ENCODE measurements around the gene NBPF4. TPM values are rescaled to one million over a fixed set of nuclear protein-coding genes. Genes with fewer than 3 reads are reported as not detected.
"Not testable (repeated sequence)": the region's sequence is repeated elsewhere in the genome, so short reads cannot be mapped to it uniquely, and the experiment has no call there.

Gene NBPF4
- total and polyA plus RNA-seq, 4 donors, result 0.10 to 0.25 (median 0.15) TPM; not detected in 1

DNA sequence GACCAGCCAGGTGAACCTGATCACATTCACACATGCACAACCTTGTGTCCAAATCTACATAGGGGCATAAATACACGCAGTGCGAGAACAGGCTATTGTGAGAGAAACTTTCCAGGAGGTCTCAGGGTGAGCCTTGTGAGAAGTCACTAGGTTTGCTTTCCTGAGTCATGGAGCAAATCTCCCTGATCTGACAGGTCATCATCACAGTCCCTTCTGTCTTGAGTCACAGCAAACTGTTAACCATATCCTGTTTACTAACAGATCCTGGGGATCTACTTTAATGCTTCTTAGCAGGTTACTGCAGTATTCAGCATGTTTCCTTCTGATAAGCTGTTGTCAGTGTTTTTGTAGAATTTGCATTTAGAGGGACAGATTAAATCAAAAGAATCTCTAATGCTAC lies 8.6 kb downstream of the NBPF4 start:
- no CpG with 5 or more reads among the region's 2 CpGs for WGBS (ENCODE audit: insufficient coverage)
- not testable (repeated sequence) for H3K27ac ChIP-seq (ENCODE audit: low read depth, low read length); H3K9me3 ChIP-seq (ENCODE audit: control insufficient read depth, insufficient read depth, low read length); H3K4me3 ChIP-seq (ENCODE audit: low read depth, low read length); DNase-seq (ENCODE audit: low read depth in 4 of 6, low spot score in 6 of 6); H3K27me3 ChIP-seq (ENCODE audit: control insufficient read depth, insufficient read depth, low read length); H3K4me1 ChIP-seq (ENCODE audit: control insufficient read depth, insufficient read depth, low read length); H3K36me3 ChIP-seq (ENCODE audit: control insufficient read depth, insufficient read depth, low read length)

DNA sequence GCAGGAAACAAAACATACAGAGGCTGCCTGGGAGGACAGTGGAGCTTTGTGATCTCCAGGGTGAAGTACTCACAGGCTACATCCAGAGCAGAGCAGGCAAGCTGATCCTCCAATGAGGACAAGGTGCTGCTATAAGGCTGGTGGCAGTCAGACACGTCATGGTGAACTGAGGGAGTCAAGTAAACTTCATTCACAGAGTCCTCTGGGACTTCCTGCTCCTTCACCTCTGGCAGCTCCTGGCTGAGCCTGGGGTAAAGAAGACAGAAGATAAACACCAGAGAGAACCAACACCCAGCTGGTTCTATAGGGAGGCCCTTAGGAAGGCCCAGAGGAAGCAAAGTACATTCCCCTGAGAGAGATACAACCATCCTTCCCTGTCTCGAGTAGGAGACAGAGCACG lies 11.7 kb downstream of the NBPF4 start:
- H3K4me3 ChIP-seq (ENCODE audit: low read depth, low read length); H3K9me3 ChIP-seq (ENCODE audit: control insufficient read depth, insufficient read depth, low read length); H3K36me3 ChIP-seq (ENCODE audit: control insufficient read depth, insufficient read depth, low read length); H3K27me3 ChIP-seq (ENCODE audit: control insufficient read depth, insufficient read depth, low read length); H3K4me1 ChIP-seq (ENCODE audit: control insufficient read depth, insufficient read depth, low read length); H3K27ac ChIP-seq (ENCODE audit: low read depth, low read length); DNase-seq (ENCODE audit: low read depth in 4 of 6, low spot score in 6 of 6): not testable (repeated sequence)
- no CpG with 5 or more reads among the region's 3 CpGs for WGBS (ENCODE audit: insufficient coverage)

DNA sequence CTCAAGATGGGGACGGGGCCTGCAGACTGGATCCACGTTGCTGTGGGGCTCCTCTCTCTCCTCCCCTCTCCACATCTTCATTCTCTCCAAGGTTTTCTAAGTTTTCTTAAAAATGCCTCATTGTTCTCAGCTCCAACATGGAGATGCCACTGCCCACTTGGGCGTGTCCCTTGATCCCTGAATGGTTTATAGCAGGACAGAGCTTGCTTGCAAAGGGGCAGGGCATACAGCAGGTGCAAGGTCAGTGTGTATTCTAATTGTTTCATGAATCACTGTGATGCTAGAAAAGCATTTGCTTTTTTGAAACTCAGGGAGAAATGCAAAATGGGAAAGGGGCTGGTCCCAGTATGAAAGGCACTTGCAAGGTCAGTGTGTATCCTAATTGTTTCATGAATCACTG lies 13.9 kb downstream of the NBPF4 start:
- not testable (repeated sequence) for H3K27me3 ChIP-seq (ENCODE audit: control insufficient read depth, insufficient read depth, low read length); H3K36me3 ChIP-seq (ENCODE audit: control insufficient read depth, insufficient read depth, low read length); H3K4me3 ChIP-seq (ENCODE audit: low read depth, low read length); H3K4me1 ChIP-seq (ENCODE audit: control insufficient read depth, insufficient read depth, low read length); H3K27ac ChIP-seq (ENCODE audit: low read depth, low read length); DNase-seq (ENCODE audit: low read depth in 4 of 6, low spot score in 6 of 6); H3K9me3 ChIP-seq (ENCODE audit: control insufficient read depth, insufficient read depth, low read length)
- no CpG with 5 or more reads among the region's 3 CpGs for WGBS (ENCODE audit: insufficient coverage)

GRCh38 chr1:108227772-108228171 lies 16.1 kb downstream of the NBPF4 start:
- not testable (repeated sequence) for H3K4me3 ChIP-seq (ENCODE audit: low read depth, low read length); H3K27me3 ChIP-seq (ENCODE audit: control insufficient read depth, insufficient read depth, low read length); H3K27ac ChIP-seq (ENCODE audit: low read depth, low read length); H3K4me1 ChIP-seq (ENCODE audit: control insufficient read depth, insufficient read depth, low read length); DNase-seq (ENCODE audit: low read depth in 4 of 6, low spot score in 6 of 6); H3K36me3 ChIP-seq (ENCODE audit: control insufficient read depth, insufficient read depth, low read length); H3K9me3 ChIP-seq (ENCODE audit: control insufficient read depth, insufficient read depth, low read length)
- no CpG with 5 or more reads among the region's 7 CpGs for WGBS (ENCODE audit: insufficient coverage)

- not testable (repeated sequence) for H3K36me3 ChIP-seq (ENCODE audit: control insufficient read depth, insufficient read depth, low read length); DNase-seq (ENCODE audit: low read depth in 4 of 6, low spot score in 6 of 6); H3K9me3 ChIP-seq (ENCODE audit: control insufficient read depth, insufficient read depth, low read length); H3K27ac ChIP-seq (ENCODE audit: low read depth, low read length); H3K4me3 ChIP-seq (ENCODE audit: low read depth, low read length); H3K4me1 ChIP-seq (ENCODE audit: control insufficient read depth, insufficient read depth, low read length); H3K27me3 ChIP-seq (ENCODE audit: control insufficient read depth, insufficient read depth, low read length)
- no CpG with 5 or more reads among the region's 4 CpGs for WGBS (ENCODE audit: insufficient coverage)
Observed at GRCh38 chr1:108226855-108227254, 17.0 kb downstream of the NBPF4 start.

GRCh38 chr1:108223226-108223625 lies 20.6 kb downstream of the NBPF4 start:
- WGBS (ENCODE audit: insufficient coverage), result 95% methylated on average over 2 of the region's 7 CpGs
- not testable (repeated sequence) for H3K36me3 ChIP-seq (ENCODE audit: control insufficient read depth, insufficient read depth, low read length); DNase-seq (ENCODE audit: low read depth in 4 of 6, low spot score in 6 of 6)

GRCh38 chr1:108217515-108218174 lies 26.2 kb downstream of the NBPF4 start:
- not testable (repeated sequence) for H3K9me3 ChIP-seq (ENCODE audit: control insufficient read depth, insufficient read depth, low read length); H3K27ac ChIP-seq (ENCODE audit: low read depth, low read length); H3K27me3 ChIP-seq (ENCODE audit: control insufficient read depth, insufficient read depth, low read length); DNase-seq (ENCODE audit: low read depth in 4 of 6, low spot score in 6 of 6); H3K4me3 ChIP-seq (ENCODE audit: low read depth, low read length); H3K4me1 ChIP-seq (ENCODE audit: control insufficient read depth, insufficient read depth, low read length); H3K36me3 ChIP-seq (ENCODE audit: control insufficient read depth, insufficient read depth, low read length)
- WGBS (ENCODE audit: insufficient coverage), result no CpG with 5 or more reads among the region's 14 CpGs

More at GRCh38 chr1:108223226-108223625, 20.6 kb downstream of the NBPF4 start:
- H3K4me3 ChIP-seq (ENCODE audit: low read depth, low read length); H3K27me3 ChIP-seq (ENCODE audit: control insufficient read depth, insufficient read depth, low read length); H3K27ac ChIP-seq (ENCODE audit: low read depth, low read length); H3K9me3 ChIP-seq (ENCODE audit: control insufficient read depth, insufficient read depth, low read length); H3K4me1 ChIP-seq (ENCODE audit: control insufficient read depth, insufficient read depth, low read length): not testable (repeated sequence)

GRCh38 chr1:108217007-108217406 lies 26.9 kb downstream of the NBPF4 start:
- WGBS (ENCODE audit: insufficient coverage), result no CpG with 5 or more reads among the region's 2 CpGs
- not testable (repeated sequence) for H3K36me3 ChIP-seq (ENCODE audit: control insufficient read depth, insufficient read depth, low read length); H3K9me3 ChIP-seq (ENCODE audit: control insufficient read depth, insufficient read depth, low read length); DNase-seq (ENCODE audit: low read depth in 4 of 6, low spot score in 6 of 6); H3K27me3 ChIP-seq (ENCODE audit: control insufficient read depth, insufficient read depth, low read length); H3K4me3 ChIP-seq (ENCODE audit: low read depth, low read length); H3K4me1 ChIP-seq (ENCODE audit: control insufficient read depth, insufficient read depth, low read length); H3K27ac ChIP-seq (ENCODE audit: low read depth, low read length)

DNA sequence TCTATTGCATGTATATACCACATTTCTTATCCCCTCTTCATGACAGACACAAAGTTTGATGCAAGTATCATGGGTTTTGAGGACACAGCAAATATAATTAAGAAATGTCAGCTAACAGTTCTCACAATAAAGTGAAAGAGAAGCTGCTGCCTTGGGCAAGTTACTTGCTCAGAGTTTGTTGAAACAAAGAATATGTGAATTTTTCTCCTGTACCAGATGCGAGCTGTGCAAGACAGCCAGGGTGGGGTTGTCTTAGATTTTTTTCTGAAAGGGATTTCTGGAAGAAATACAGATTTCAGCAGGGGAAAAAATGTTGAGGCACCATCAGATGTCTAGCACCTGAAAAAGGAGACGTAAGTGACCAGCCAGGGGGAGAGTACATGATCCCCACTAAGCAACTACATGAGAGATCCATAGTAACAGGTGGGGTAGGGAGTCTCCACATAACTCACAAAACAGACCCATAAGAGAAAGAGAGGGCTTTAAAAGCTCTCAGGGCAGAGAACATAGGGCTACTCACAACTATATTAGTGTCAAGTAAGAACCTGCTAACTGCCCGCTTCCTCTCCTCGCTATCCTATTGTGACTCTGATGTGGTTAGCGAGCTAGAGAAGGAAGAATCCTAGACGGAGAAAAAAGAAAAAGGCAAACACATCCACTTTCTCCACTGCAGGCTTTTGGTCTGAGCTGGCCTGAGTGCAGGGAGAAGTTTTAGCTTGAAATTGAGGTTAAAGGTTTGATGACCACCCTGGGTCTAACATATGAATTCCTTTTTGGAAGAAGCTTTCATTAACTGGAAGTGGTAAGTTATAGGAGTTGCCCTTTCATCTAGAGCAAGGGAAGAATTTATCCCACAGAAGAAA lies 27.6 kb downstream of the NBPF4 start:
- WGBS (ENCODE audit: insufficient coverage), result no CpG with 5 or more reads among the region's 6 CpGs

More for the DNA sequence above, 27.6 kb downstream of the NBPF4 start:
- H3K4me3 ChIP-seq (ENCODE audit: low read depth, low read length); H3K27ac ChIP-seq (ENCODE audit: low read depth, low read length); H3K9me3 ChIP-seq (ENCODE audit: control insufficient read depth, insufficient read depth, low read length); DNase-seq (ENCODE audit: low read depth in 4 of 6, low spot score in 6 of 6); H3K27me3 ChIP-seq (ENCODE audit: control insufficient read depth, insufficient read depth, low read length); H3K36me3 ChIP-seq (ENCODE audit: control insufficient read depth, insufficient read depth, low read length); H3K4me1 ChIP-seq (ENCODE audit: control insufficient read depth, insufficient read depth, low read length): not testable (repeated sequence)
